Measurements from ENCODE around the gene LIPN. TPM values are rescaled to one million over a fixed set of nuclear protein-coding genes. Genes with fewer than 3 reads are reported as not detected.

The LIPN gene
- total RNA-seq, 1 experiment from 2014 or later, result not detected

- H3K27ac ChIP-seq (ENCODE audit: insufficient read length, low read depth, low read length), result no peak overlapping the region
- Mint-ChIP-seq H3K9me3 (no peaks in the 10 kb centered on the region), H3K4me3 (no peak overlapping the region), H3K36me3 (ENCODE audit: insufficient read depth in 1 of 3, low read depth in 3 of 3) (no peaks in the 10 kb centered on the region), H3K27me3 (ENCODE audit: low read depth) (no peaks in the 10 kb centered on the region; the same call in 1 of the 2 replicates), H3K4me1 (no peaks in the 10 kb centered on the region), H3K27ac (no peak overlapping the region)
- no peak overlapping the region for H3T11ph ChIP-seq (ENCODE audit: low read length)
- H3K9ac ChIP-seq (ENCODE audit: extremely low read depth, insufficient read length, low read length), result no peak overlapping the region
- H3K79me2 ChIP-seq (ENCODE audit: insufficient read depth, low read length), result no peaks in the 10 kb centered on the region
- H3K18ac ChIP-seq (ENCODE audit: insufficient read length, low read depth, low read length), result no peak overlapping the region
- H4K20me1 ChIP-seq (ENCODE audit: control insufficient read depth, insufficient read depth, insufficient read length), result no peaks in the 10 kb centered on the region
- no peak overlapping the region for H3K14ac ChIP-seq (ENCODE audit: insufficient read depth, low read length)
- no peak overlapping the region for H2AFZ ChIP-seq (ENCODE audit: low read length)
- H2BK20ac ChIP-seq (ENCODE audit: low read depth, low read length, poor library complexity, severe bottlenecking), result no peak overlapping the region
- no peak overlapping the region for H4K5ac ChIP-seq (ENCODE audit: insufficient read length, low read depth, low read length)
- H4K91ac ChIP-seq (ENCODE audit: insufficient read length, low read depth, low read length), result no peak overlapping the region
- no peak overlapping the region for H4K8ac ChIP-seq (replicated peaks; ENCODE audit: insufficient read length, low read depth, low read length)
- H3K9me3 ChIP-seq (ENCODE audit: control insufficient read depth, low read depth, low read length), result no peaks in the 10 kb centered on the region
- H2BK15ac ChIP-seq (ENCODE audit: low read depth, low read length), result no peak overlapping the region
- no peak for DNase-seq
- H3K23me2 ChIP-seq (ENCODE audit: insufficient read length, low read depth, low read length, poor library complexity, severe bottlenecking), result no peaks in the 10 kb centered on the region
- no peak overlapping the region for H2AK5ac ChIP-seq (ENCODE audit: insufficient read length, low read length)
- whole genome bisulfite sequencing (ENCODE audit: extremely low coverage, insufficient read length, low lambda C conversion rate), result no CpG with 5 or more reads among the region's 3 CpGs
- H3K4ac ChIP-seq (ENCODE audit: low read depth, low read length), result no peak overlapping the region
- no peak overlapping the region for H3K4me2 ChIP-seq (ENCODE audit: insufficient read depth, insufficient read length, low read length)
- no peak overlapping the region for H3K56ac ChIP-seq (ENCODE audit: insufficient read length, low read depth, low read length)
- H2BK5ac ChIP-seq (ENCODE audit: insufficient read length, low read length), result no peak overlapping the region
- no peak overlapping the region for H3K23ac ChIP-seq (ENCODE audit: insufficient read length, low read depth, low read length)
- H2BK120ac ChIP-seq (ENCODE audit: low read depth, low read length, poor library complexity, severe bottlenecking), result no peak overlapping the region
- no peaks in the 10 kb centered on the region for H3K27me3 ChIP-seq (ENCODE audit: insufficient read depth, low read length)
- H2BK12ac ChIP-seq (ENCODE audit: insufficient read length, low read depth, low read length), result no peak overlapping the region
- H3K4me1 ChIP-seq (ENCODE audit: insufficient read depth, low read length), result no peaks in the 10 kb centered on the region
- TF ChIP-seq CTCF (conservative IDR thresholded peaks at IDR 0.05), result no peak
- no peaks in the 10 kb centered on the region for H3K79me1 ChIP-seq (ENCODE audit: insufficient read depth, low read depth, low read length, poor library complexity, severe bottlenecking)
Measured at GRCh38 chr10:88782222-88782621, 22.4 kb downstream of the LIPN start.
